ENCODE results near the gene ANKMY1.

DNA sequence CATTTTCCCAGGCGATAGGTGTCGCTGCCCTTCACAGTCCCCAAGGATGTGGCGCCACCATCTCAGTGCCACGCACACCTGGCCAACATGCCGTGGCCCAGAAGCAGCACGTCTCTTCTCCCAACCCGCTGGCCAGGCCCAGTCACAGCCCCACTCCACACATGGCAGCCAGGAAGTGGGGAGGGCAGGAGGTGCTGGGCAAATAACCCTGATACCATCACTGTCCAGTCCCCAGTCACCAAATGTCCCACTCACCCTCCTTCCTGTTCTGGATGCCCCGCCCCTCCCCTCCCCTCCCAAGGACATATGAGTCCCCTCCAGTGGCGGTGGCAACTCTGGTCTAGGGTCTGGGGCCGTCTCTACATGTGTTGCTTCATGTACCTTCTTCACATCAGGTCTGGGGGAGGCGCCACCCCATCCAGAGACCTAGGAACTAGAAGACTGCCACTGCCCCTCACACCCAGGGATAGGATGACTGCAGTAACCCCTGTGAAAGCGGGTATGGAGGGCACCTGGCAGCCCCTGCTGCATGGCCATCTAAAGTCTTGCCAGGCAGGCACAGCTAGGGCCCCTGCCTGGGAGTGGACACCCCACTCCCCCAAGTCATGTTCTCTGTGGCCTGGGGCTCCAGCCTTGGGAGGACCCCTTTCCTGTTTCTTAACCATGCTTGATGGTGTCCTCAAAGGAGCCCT is 21.4 kb upstream of the ANKMY1 start:
- TF ChIP-seq, protein P1, sequence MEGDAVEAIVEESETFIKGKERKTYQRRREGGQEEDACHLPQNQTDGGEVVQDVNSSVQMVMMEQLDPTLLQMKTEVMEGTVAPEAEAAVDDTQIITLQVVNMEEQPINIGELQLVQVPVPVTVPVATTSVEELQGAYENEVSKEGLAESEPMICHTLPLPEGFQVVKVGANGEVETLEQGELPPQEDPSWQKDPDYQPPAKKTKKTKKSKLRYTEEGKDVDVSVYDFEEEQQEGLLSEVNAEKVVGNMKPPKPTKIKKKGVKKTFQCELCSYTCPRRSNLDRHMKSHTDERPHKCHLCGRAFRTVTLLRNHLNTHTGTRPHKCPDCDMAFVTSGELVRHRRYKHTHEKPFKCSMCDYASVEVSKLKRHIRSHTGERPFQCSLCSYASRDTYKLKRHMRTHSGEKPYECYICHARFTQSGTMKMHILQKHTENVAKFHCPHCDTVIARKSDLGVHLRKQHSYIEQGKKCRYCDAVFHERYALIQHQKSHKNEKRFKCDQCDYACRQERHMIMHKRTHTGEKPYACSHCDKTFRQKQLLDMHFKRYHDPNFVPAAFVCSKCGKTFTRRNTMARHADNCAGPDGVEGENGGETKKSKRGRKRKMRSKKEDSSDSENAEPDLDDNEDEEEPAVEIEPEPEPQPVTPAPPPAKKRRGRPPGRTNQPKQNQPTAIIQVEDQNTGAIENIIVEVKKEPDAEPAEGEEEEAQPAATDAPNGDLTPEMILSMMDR (conservative IDR thresholded peaks at IDR 0.05; ENCODE audit: low read depth, low read length): no peak
- TF ChIP-seq EZH2 (IDR thresholded peaks at IDR 0.05; ENCODE audit: low read length, unreplicated experiment) (no peak), EZH2phosphoT487 (IDR thresholded peaks at IDR 0.05; ENCODE audit: borderline replicate concordance, low read length) (no peak)

All from PC-3 (cell line).